ENCODE measurements around the gene CA10. TPM values are rescaled to one million over a fixed set of nuclear protein-coding genes. Genes with fewer than 3 reads are reported as not detected.

CA10 gene
- polyA plus RNA-seq, 4 donors: 8.4 to 17.2 (median 10.2) TPM

DNA sequence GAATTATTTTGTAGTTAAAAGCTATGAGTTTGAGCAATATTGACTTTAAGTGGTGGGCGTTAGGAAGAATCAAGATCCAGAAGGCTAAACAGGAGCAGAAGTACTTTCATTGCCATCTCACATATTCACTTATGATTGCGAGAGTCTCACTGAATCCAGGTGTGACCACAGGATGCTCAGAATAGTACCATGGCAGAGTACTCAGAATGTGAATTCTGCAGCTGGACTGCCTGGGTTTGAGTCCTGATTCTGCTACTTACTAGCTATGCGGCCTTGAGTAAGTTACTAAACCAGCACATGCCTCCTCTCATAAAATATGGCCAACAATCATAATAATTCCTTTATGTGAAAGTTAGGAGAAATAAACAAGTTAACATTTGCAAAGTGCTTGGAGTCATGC, 109.5 kb downstream of the CA10 start:
- DNase-seq (ENCODE audit: low read depth in 4 of 4, low spot score in 2 of 4): no peak

GRCh38 chr17:52048137-52048898, 110.2 kb downstream of the CA10 start:
- DNase-seq (ENCODE audit: low read depth in 4 of 4, low spot score in 2 of 4): no peak

DNA sequence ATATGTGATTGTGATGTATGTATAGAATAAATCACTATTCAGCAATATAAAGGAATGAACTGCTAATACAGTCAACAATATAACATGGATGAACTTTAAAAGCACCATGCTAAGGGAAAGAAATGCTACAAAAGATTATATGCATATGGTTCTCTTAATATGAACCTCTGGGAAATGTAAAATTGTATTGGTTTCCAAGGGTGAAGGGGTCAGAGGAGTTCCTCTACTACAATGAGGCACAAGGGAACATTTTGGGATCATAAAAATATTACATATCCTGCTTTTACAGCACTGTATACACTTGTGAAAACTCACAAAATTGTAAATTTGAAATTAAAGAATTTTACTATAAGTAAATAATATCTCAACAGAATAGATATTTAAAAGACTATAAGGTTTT, 111.4 kb downstream of the CA10 start:
- DNase-seq (ENCODE audit: low read depth in 4 of 4, low spot score in 2 of 4): no peak

- DNase-seq (ENCODE audit: low read depth in 4 of 4, low spot score in 2 of 4): no peak
Measured at GRCh38 chr17:52041123-52041617, 117.3 kb downstream of the CA10 start.

DNA sequence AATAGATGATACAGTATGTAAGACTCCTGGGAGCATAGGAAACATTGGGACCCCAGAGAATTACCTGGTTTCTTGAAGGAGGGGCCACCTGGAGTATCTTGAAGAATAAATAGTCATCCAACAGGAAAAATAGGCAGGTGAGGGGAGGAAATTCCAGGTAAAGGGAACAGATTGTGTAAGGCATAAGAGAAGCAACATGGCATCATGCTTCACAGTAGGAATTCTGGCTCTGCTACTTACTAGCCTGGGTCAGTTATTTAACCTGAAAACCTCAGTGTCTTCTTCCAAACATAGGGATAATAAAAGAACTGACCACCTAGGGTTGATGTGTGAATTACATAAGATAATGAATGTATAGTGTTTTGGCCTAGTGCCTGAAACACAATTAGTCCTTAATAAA, 122.1 kb downstream of the CA10 start:
- DNase-seq (ENCODE audit: low read depth in 4 of 4, low spot score in 2 of 4): no peak

- DNase-seq (ENCODE audit: low read depth in 4 of 4, low spot score in 2 of 4): no peak
Measured at GRCh38 chr17:52035336-52035915, 123.1 kb downstream of the CA10 start.

DNA sequence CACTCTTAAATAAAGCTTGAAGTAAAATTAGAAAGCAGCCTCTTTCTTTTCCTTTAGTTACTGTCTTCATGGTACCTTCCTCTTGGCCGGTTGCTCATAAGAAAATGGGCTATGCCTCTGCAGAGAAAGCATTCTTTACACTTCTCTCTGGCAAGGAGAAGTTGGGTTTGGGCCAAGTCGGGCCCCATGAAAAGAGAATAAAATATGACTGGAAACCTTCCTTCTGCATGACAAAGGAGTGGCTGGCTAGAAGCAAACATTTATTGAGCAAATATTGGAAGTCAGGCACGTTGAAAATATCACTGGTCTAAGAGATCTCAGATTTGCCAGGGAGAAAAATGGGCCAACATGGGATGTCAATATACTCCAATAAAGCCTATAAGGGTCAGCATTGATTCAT, 126.1 kb downstream of the CA10 start:
- DNase-seq (ENCODE audit: low read depth in 4 of 4, low spot score in 2 of 4): no peak

DNA sequence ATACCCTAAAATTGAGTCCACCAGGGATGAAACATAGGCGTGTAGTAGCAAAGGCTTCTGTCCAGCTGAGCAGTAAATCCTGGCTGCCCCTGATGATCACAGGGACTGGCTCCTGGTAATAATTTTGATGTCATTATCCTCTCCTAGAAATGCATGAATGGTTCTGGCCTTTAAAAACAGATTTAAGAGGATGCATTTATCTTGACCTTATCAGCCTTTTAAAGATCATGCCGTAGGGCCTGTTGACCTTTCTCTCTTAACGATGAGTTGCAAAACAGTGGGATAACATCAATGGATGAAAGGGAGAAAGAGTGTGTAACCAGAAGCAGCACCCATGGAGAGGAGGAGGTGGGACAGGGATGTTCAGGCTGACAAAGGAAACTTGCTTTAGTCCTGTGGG, 128.5 kb downstream of the CA10 start:
- no peak for DNase-seq (ENCODE audit: low read depth in 4 of 4, low spot score in 2 of 4)

DNA sequence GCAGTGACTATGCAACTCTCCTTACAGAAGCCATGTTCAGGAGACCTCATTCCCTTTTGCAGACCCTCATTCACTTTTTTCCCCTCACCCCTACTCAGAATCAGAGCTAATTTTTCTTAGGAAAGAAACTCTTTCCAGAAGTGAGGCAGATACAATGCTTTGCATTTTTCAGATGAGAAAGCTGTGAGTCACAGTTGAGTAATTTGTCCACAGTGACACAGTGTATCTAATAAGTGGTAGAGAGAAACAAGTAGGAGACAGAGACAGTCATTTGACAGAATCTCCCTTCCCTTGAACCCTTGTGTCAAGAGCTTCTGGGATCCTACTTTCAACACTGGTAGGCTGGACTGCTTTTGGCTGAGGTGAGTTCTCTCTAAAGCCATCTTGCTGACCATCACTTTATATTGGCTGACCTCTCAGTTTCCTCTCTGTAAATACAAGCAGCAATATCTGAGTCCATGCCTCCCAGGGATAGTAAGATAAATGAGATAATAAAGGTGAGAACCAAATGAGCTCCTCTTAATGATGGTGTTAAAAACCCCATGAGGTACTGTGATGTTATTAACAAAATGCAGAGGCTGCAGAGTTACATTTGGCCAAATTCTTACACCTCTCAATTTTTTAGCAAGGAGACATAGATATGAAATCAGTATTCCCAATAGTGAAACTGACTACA, 130.8 kb downstream of the CA10 start:
- DNase-seq (ENCODE audit: low read depth in 4 of 4, low spot score in 2 of 4): no peak

DNA sequence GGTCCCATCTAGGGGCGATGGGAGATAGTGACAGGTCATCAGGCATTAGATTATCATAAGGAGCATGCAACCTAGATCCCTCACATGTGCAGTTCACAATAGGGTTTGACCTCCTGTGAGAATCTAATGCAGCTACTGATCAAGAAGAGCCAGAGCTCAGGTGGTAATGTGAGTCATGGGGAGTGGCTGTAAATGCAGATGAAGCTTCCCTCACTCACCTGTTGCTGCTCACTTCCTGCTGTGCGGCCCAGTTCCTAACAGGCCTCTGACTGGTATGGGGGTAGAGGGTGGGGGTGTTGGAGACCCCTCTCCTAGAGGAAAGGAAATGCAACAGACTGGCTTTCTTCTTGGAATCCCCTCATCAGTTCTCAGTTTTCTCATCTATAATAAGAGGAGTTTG, 131.4 kb downstream of the CA10 start:
- DNase-seq (ENCODE audit: low read depth in 4 of 4, low spot score in 2 of 4): no peak

DNA sequence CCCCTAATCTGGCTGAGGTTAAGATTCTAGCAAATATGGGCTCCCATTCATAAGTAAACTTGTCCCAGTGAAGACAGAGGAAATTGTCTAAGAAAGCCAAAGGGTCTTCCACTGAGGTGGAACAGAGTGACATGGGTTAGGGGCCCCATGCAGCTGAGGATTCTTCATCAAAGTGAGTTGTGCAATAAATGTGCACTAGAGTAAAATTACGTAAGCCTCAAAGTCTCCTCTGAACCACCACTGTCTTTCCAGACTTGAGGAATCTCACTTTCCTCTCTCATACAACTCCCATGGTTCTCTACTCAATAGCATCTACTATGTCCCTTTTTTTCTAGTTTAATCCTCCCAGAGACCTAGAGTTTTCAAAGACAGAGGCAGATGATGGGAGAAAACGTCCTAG, 132.4 kb downstream of the CA10 start:
- DNase-seq (ENCODE audit: low read depth in 4 of 4, low spot score in 2 of 4): no peak

DNA sequence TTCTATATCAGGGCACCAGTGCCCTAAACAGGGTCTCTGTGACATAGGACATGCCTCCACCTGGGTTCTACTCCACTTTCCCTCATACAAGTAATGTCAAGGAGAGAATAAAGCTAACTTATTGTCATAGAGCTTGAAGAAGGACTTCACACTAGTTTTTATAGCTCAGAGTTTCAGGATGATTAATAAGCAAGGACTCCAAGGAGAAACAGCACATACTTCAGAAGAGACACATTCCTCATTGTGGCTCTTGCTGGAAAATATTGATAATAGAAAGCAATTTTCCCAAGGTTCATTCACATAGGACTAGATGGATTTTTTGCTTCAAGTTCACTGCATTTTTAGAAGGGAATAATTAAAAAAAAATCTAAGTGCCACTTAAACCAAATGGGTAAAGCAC, 133.3 kb downstream of the CA10 start:
- no peak for DNase-seq (ENCODE audit: low read depth in 4 of 4, low spot score in 2 of 4)

DNA sequence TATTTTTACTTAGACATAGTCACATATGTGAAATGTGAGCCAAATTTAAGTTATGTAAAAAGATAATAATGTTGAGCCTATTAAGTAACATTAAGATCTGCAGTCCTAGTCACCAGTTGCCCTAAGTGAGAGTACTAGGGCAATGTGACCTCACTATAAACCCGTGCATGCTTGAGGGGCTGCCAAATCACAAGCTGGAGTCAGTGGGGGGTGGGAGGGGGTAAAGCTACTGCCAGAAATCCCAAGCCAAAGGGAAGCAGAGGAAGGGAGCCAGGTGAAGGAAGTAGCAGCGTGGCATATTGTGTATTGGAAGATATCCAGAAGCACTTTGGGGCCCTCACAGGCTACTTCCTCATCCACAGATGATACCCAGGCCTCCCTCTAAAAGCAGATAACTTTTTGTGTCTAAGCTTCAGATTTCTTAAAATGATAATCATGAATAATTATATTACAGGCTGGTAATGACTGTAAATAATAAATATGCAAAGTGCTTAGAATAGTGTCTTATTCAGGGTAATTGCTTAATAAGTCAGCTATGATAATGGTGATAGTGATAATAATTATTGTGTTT, 134.1 kb downstream of the CA10 start:
- DNase-seq (ENCODE audit: low read depth in 4 of 4, low spot score in 2 of 4): no peak

- DNase-seq (ENCODE audit: low read depth in 4 of 4, low spot score in 2 of 4): no peak
Measured at GRCh38 chr17:52011064-52011463, 147.4 kb downstream of the CA10 start.

DNA sequence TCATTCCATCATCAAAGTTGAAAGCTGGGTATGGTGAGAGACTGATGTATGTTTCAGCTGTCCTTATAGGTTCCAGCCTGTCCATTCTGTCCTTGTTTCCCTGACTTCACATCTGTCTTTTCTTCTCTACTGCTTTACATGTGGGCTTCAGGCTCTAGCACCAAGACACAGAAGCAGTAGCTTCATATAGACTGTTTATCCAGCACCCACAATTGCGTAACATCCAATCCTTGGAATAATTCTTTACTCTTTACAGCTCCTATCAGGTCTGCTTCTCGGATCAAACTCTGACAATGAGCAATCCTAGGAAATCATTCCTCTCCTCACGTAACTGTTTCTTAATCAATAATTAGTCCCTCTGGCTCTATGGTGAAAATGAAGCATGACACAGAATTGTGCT, 158.9 kb downstream of the CA10 start:
- DNase-seq (ENCODE audit: low read depth in 4 of 4, low spot score in 2 of 4): no peak

DNA sequence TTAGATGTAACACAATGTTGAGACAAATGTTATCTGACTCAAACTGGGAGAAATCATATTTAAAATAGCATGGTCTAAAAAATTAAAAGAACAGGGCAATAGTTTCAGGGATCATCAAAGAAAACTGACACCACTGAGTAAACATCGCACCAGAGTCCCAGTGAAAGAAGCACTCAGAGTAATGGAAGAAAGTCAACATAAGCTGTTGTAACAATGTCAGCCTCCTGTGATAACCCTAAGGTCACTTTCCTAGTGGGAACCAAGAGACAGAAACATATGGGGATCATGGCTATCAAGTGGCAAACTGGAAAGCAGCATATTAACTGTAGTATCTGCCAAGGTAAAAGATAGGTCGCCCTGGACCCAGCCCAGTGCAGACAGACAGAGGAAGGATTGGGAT, 160.8 kb downstream of the CA10 start:
- no peak for DNase-seq (ENCODE audit: low read depth in 4 of 4, low spot score in 2 of 4)

DNA sequence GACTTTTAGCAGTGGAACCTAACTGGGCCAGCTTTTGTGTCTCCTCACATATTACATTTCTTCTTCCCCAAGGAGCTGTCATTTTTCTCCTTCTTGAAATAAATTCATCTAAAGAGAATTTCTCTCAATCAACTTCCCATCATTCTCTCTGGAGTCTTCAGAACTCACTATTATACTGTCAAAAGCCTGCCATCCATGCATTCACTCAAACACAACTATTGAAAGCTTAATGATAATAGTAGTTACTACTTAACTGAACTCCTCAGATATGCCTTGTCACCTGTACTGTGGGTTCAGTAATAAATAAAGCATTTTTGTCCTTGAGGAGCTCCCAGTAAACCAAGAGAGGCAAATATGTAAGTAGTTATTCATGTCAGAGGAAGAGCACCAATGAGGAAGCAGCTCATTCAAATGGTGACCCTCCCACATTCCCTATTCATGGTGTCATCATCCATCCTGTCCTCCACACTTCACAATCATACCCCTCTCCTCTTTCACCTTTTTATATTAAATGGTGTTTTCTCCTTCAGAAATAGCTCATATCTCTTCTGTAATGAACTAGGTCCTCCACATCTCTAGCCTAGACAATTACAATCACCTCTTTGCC, 162.6 kb downstream of the CA10 start:
- no peak for DNase-seq (ENCODE audit: low read depth in 4 of 4, low spot score in 2 of 4)

DNA sequence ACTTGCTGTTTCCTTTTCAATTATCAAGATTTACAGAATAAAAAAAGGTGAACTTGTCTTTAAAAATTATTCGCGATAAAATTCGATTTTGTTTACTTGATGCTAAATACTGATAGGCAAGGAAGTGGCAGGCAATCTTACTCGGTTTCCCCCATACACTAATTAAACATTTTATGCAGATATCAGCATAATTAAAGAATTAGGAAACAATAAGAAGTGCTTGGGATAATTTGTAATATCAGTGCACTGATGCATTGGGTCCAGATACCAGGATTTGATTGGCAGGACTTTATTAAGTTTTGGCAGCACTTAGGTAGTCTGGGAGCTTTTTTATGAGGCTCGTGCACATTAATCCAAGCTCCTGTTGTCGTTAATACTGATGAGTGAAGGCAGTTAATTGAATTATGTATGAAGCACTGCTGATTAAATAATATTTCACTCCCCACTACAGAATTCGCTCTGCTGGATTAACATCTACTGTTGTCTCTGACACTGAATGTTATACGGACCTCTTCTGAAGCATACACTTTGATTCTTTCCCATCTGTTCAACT, 165.6 kb downstream of the CA10 start:
- DNase-seq (ENCODE audit: low read depth in 4 of 4, low spot score in 2 of 4): no peak

- no peak for DNase-seq (ENCODE audit: low read depth in 4 of 4, low spot score in 2 of 4)
Measured at GRCh38 chr17:51971121-51971520, 187.4 kb downstream of the CA10 start.

- no peak for DNase-seq (ENCODE audit: low read depth in 4 of 4, low spot score in 2 of 4)
Measured at GRCh38 chr17:51961689-51962088, 196.8 kb downstream of the CA10 start.

DNA sequence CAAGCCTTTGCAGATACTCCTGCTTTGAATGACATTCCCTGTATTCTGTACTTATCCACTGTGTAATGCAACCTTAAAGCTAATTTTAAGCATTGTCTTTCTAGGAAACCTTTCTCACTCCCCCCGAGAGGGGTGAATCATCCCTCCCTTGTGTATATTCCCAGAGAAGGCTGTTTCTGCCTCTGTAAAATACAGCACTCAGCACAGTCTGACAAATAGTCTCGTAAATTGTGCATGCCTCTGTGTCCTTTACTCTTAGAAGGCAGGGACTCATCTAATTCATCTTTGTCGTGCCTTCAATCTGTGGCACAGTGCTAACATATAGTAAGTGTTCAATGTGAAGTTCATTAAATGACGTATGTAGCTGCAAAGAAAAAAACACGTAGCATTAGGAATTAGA, 200.7 kb downstream of the CA10 start:
- DNase-seq (ENCODE audit: low read depth in 4 of 4, low spot score in 2 of 4): no peak

Measured in left renal cortex interstitium (tissue), 4 donors.